Panc1 (cell line): ENCODE measurements around the gene GNG14. TPM values are rescaled to one million over a fixed set of nuclear protein-coding genes. Genes with fewer than 3 reads are reported as not detected.

ENCODE experiments used
- ATAC-seq: fragments of 200-7000 bp; cut with Tn5 transposase; 2 replicates; pipeline ENCODE4 v1.9.1; 2020; ENCODE audit warnings: mild to moderate bottlenecking, moderate library complexity
- BruUV-seq: library from RNA; stranded (reverse); fragments of 400-500 nt; replicated peaks from 2 replicates; lab custom pipeline; 2021; lab: Mats Ljungman, UMichigan
- CTCF ChIA-PET: fragments of 300-600 bp; sonication (Branson Sonifier 250); formaldehyde crosslinking; loops from one replicate; lab custom pipeline; 2022; ENCODE audit warnings: antibody characterized with exemption; lab: Charles Lee
- POLR2A ChIA-PET: fragments of 300-600 bp; sonication (Branson Sonifier 250); formaldehyde crosslinking; loops from one replicate; lab custom pipeline; 2022; ENCODE audit warnings: antibody characterized with exemption; lab: Charles Lee
- DNase-seq: peaks from one replicate; pipeline ENCODE4 v3.0.0-alpha.2; 2010; ENCODE audit warnings: low read depth, low spot score
- H3K27ac ChIP-seq: 2 replicates; pipeline ENCODE4 v1.5.1; 2011; ENCODE audit warnings: mild to moderate bottlenecking, low read length, inconsistent platforms
- H3K27me3 ChIP-seq: fragments of 200-500 bp; sonication (Bioruptor generic); 2 replicates; pipeline ENCODE4 v1.6.0; 2014; ENCODE audit warnings: low read length, inconsistent platforms; ENCODE audit not compliant: control insufficient read depth, insufficient read depth
- H3K36me3 ChIP-seq: fragments of 200-500 bp; sonication (Bioruptor generic); 2 replicates; pipeline ENCODE4 v1.5.1; 2014; ENCODE audit warnings: inconsistent platforms, mild to moderate bottlenecking, low read length, moderate library complexity; ENCODE audit not compliant: control insufficient read depth, insufficient read depth
- H3K4me1 ChIP-seq: 2 replicates; pipeline ENCODE4 v1.5.1; 2011; ENCODE audit warnings: inconsistent platforms, mild to moderate bottlenecking, low read length, moderate library complexity; ENCODE audit not compliant: control insufficient read depth, insufficient read depth
- H3K4me3 ChIP-seq, 2 experiments: 2 replicates each; pipeline ENCODE4 v1.5.1; 2011 to 2012; ENCODE audit warnings: low read depth in 2 of 2, low read length in 2 of 2, mild to moderate bottlenecking in 2 of 2, inconsistent platforms in 1 of 2, moderate library complexity in 1 of 2
- H3K9me3 ChIP-seq: fragments of 200-500 bp; sonication (Bioruptor generic); 2 replicates; pipeline ENCODE4 v1.5.1; 2014; ENCODE audit warnings: low read depth, mild to moderate bottlenecking, inconsistent platforms, low read length, moderate library complexity; ENCODE audit not compliant: control insufficient read depth, insufficient read depth
- POLR2AphosphoS5 ChIP-seq: IDR thresholded peaks from 2 replicates; pipeline ENCODE4 v1.6.1; 2012; ENCODE audit warnings: mild to moderate bottlenecking, low read depth, low read length, moderate library complexity
- SIN3A ChIP-seq: IDR thresholded peaks from 2 replicates; pipeline ENCODE4 v1.6.1; 2012; ENCODE audit warnings: low read depth, mild to moderate bottlenecking, low read length, moderate library complexity, borderline replicate concordance; ENCODE audit not compliant: insufficient read depth
- TCF7L2 ChIP-seq: IDR thresholded peaks from 2 replicates; pipeline ENCODE4 v1.6.1; 2011; ENCODE audit warnings: mild to moderate bottlenecking, low read depth, low read length, inconsistent platforms
- in situ Hi-C: cut with HindIII; loops from 2 replicates; pipeline ENCODE4 v1.10.0; 2016; ENCODE audit warnings: low sequenced_read_pairs, low pct_unique_long_range_greater_than_20kb
- intact Hi-C: fragments of 100-400 bp; cut with micrococcal nuclease; formaldehyde crosslinking; loops from one replicate; pipeline ENCODE4 v1.10.0; 2022; ENCODE audit not compliant: unreplicated experiment
- total RNA-seq: library from RNA; stranded (reverse); gene quantifications from one replicate; pipeline ENCODE4 v1.2.1, GENCODE V29; 2021; ENCODE audit not compliant: unreplicated experiment
- TF ChIP-seq, protein P1 (sequence below): fragments of 450-650 bp; IDR thresholded peaks from 2 replicates; pipeline ENCODE4 v1.5.1; 2017; ENCODE audit warnings: mild to moderate bottlenecking
- TF ChIP-seq, protein P2 (sequence below), 2 experiments: IDR thresholded peaks; 2 replicates each; pipeline ENCODE4 v1.6.1; 2011 to 2012; ENCODE audit warnings: low read depth in 2 of 2, control low read depth in 1 of 2, low read length in 1 of 2, mild to moderate bottlenecking in 1 of 2, moderate library complexity in 1 of 2; ENCODE audit not compliant: insufficient read depth in 1 of 2

Gene GNG14
- total RNA-seq, 1 experiment from 2014 or later: not detected

DNA sequence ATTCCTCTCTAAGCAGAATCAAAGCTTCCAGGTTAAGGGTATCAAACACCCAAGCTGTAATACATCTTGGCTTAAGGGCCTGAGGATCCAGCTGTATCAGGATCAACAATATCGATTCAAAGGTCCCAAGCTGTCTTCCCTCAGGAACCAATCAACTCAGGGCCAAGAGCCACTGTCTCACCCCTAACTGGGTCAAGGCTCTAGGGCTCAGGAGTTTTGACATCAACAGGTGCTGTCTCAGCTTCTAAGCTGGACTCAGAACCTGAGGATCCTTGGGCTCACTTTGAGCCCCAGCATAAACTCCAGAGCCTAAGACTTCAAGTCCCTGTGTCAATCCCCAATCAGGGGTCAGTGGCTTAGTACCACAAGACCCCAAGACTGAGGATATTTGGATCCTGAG, 7.7 kb downstream of the GNG14 start:
- intact Hi-C loops (no loop called here), in situ Hi-C loops (no loop called here)
- ChIA-PET POLR2A (interaction anchor here (0.7 kb wide), 1 partner anchor 221 kb away, joined by 3 read pairs; no protein-coding TSS in a partner anchor), CTCF (no interaction called here)
- H3K9me3 ChIP-seq: no peaks in the 10 kb centered on the region
- peak overlapping the region; percentile 60 to 69 for H3K4me3 ChIP-seq
- no peak for ATAC-seq
- no TSS peak for BruUV-seq
- H3K27me3 ChIP-seq: no peaks in the 10 kb centered on the region
- TF ChIP-seq, protein P1, sequence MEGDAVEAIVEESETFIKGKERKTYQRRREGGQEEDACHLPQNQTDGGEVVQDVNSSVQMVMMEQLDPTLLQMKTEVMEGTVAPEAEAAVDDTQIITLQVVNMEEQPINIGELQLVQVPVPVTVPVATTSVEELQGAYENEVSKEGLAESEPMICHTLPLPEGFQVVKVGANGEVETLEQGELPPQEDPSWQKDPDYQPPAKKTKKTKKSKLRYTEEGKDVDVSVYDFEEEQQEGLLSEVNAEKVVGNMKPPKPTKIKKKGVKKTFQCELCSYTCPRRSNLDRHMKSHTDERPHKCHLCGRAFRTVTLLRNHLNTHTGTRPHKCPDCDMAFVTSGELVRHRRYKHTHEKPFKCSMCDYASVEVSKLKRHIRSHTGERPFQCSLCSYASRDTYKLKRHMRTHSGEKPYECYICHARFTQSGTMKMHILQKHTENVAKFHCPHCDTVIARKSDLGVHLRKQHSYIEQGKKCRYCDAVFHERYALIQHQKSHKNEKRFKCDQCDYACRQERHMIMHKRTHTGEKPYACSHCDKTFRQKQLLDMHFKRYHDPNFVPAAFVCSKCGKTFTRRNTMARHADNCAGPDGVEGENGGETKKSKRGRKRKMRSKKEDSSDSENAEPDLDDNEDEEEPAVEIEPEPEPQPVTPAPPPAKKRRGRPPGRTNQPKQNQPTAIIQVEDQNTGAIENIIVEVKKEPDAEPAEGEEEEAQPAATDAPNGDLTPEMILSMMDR: no peak
- no peak for TF ChIP-seq POLR2AphosphoS5
- H3K27ac ChIP-seq: no peak overlapping the region; the same call in 1 of the 2 replicates
- no peaks in the 10 kb centered on the region; the same call in 1 of the 2 replicates for H3K36me3 ChIP-seq
- DNase-seq: no peak
- H3K4me1 ChIP-seq: peaks cover 5% of the 10 kb centered on the region; the same call in 1 of the 2 replicates

DNA sequence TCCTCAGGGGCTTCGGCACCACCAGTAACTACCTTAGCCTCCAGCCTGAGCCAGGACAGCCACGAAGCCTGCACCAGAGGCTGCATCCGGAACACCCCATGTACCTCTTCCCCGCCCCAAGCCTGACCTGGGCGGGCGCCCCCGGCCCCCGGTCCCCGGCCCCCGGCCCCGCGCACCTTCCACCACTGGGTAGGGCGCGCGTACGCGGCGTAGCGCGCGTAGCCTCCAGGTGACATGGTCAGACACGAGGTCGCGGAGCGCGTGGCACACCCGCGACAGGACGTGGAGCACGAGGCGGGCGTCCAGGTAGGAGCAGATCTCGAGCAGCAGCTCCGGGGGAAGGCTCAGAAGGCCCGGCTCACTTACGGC, 8.2 kb downstream of the GNG14 start:
- ATAC-seq (peak; percentile 33), DNase-seq (no peak)
- intact Hi-C loops: no loop called here
- no TSS peak for BruUV-seq
- in situ Hi-C loops: no loop called here
- Histone ChIP-seq H3K27ac (peak overlapping the region; percentile 84), H3K9me3 (no peaks in the 10 kb centered on the region), H3K4me1 (peaks cover 5% of the 10 kb centered on the region; the same call in 1 of the 2 replicates), H3K4me3 (peak overlapping the region; percentile 60 to 69), H3K27me3 (no peaks in the 10 kb centered on the region), H3K36me3 (no peaks in the 10 kb centered on the region; the same call in 1 of the 2 replicates)
- TF ChIP-seq TCF7L2 (no peak), SIN3A (no peak), POLR2AphosphoS5 (no peak)
- TF ChIP-seq, protein P1: no peak
- TF ChIP-seq, protein P2, sequence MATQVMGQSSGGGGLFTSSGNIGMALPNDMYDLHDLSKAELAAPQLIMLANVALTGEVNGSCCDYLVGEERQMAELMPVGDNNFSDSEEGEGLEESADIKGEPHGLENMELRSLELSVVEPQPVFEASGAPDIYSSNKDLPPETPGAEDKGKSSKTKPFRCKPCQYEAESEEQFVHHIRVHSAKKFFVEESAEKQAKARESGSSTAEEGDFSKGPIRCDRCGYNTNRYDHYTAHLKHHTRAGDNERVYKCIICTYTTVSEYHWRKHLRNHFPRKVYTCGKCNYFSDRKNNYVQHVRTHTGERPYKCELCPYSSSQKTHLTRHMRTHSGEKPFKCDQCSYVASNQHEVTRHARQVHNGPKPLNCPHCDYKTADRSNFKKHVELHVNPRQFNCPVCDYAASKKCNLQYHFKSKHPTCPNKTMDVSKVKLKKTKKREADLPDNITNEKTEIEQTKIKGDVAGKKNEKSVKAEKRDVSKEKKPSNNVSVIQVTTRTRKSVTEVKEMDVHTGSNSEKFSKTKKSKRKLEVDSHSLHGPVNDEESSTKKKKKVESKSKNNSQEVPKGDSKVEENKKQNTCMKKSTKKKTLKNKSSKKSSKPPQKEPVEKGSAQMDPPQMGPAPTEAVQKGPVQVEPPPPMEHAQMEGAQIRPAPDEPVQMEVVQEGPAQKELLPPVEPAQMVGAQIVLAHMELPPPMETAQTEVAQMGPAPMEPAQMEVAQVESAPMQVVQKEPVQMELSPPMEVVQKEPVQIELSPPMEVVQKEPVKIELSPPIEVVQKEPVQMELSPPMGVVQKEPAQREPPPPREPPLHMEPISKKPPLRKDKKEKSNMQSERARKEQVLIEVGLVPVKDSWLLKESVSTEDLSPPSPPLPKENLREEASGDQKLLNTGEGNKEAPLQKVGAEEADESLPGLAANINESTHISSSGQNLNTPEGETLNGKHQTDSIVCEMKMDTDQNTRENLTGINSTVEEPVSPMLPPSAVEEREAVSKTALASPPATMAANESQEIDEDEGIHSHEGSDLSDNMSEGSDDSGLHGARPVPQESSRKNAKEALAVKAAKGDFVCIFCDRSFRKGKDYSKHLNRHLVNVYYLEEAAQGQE (IDR thresholded peaks at IDR 0.05; ENCODE audit: insufficient read depth in 1 of 2, low read depth in 2 of 2, low read length in 1 of 2): no peak
- ChIA-PET POLR2A (interaction anchor here (0.7 kb wide), 1 partner anchor 220 kb away, joined by 3 read pairs; no protein-coding TSS in a partner anchor), CTCF (no interaction called here)
